ENCODE measurements around the gene BIN1.
A peak's percentile ranks its signal among the peaks of the same experiment; 100 is the strongest.
"Not testable (repeated sequence)": the region's sequence is repeated elsewhere in the genome, so short reads cannot be mapped to it uniquely, and the experiment has no call there.

Gene BIN1

GRCh38 chr2:127138281-127138680 is 31.3 kb upstream of the BIN1 start:
- Mint-ChIP-seq H3K9me3 (no peaks in the 10 kb centered on the region), H3K27ac (no peak overlapping the region), H3K4me1 (no peaks in the 10 kb centered on the region), H3K4me3 (no peak overlapping the region), H3K36me3 (no peaks in the 10 kb centered on the region)
- DNase-seq (ENCODE audit: low spot score in 2 of 2) (no peak), ATAC-seq (no peak)

- no peak overlapping the region for H3K4me3 Mint-ChIP-seq
- ATAC-seq = no peak
- H3K4me1 Mint-ChIP-seq = no peaks in the 10 kb centered on the region
- no peak for DNase-seq (ENCODE audit: low spot score in 2 of 2)
- no peaks in the 10 kb centered on the region for H3K36me3 Mint-ChIP-seq
- no peaks in the 10 kb centered on the region for H3K9me3 Mint-ChIP-seq
- H3K27ac Mint-ChIP-seq = no peak overlapping the region
Observed at GRCh38 chr2:127137741-127138140, 30.8 kb upstream of the BIN1 start.

GRCh38 chr2:127137225-127137624 is 30.3 kb upstream of the BIN1 start:
- ATAC-seq = no peak
- H3K9me3 Mint-ChIP-seq = no peaks in the 10 kb centered on the region
- no peaks in the 10 kb centered on the region for H3K36me3 Mint-ChIP-seq
- no peak overlapping the region for H3K4me3 Mint-ChIP-seq
- H3K27ac Mint-ChIP-seq = no peak overlapping the region
- no peak for DNase-seq (ENCODE audit: low spot score in 2 of 2)
- H3K4me1 Mint-ChIP-seq = no peaks in the 10 kb centered on the region

GRCh38 chr2:127134833-127135830 is 28.2 kb upstream of the BIN1 start:
- H3K4me3 Mint-ChIP-seq = no peak overlapping the region
- ATAC-seq (no peak), DNase-seq (ENCODE audit: low spot score in 2 of 2) (peak in 1 of 2 donors; percentile 4)
- H3K36me3 Mint-ChIP-seq = no peaks in the 10 kb centered on the region
- H3K4me1 Mint-ChIP-seq = no peaks in the 10 kb centered on the region
- peak overlapping the region; percentile 23 for H3K27ac Mint-ChIP-seq
- no peaks in the 10 kb centered on the region for H3K9me3 Mint-ChIP-seq

GRCh38 chr2:127134235-127134634 is 27.3 kb upstream of the BIN1 start:
- Mint-ChIP-seq H3K9me3 (no peaks in the 10 kb centered on the region), H3K4me3 (no peak overlapping the region), H3K36me3 (no peaks in the 10 kb centered on the region), H3K27ac (peak overlapping the region; percentile 23), H3K4me1 (no peaks in the 10 kb centered on the region)
- DNase-seq (ENCODE audit: low spot score in 2 of 2) (no peak), ATAC-seq (no peak)

- Mint-ChIP-seq H3K4me1 (peaks cover under 1% of the 10 kb centered on the region), H3K27ac (no peak overlapping the region), H3K36me3 (no peaks in the 10 kb centered on the region), H3K4me3 (no peak overlapping the region), H3K9me3 (no peaks in the 10 kb centered on the region)
- ATAC-seq = no peak
- peak in 1 of 2 donors; percentile 18 for DNase-seq (ENCODE audit: low spot score in 2 of 2)
Observed at GRCh38 chr2:127133793-127134192, 26.8 kb upstream of the BIN1 start.

- no peaks in the 10 kb centered on the region for H3K36me3 Mint-ChIP-seq
- peaks cover 6% of the 10 kb centered on the region for H3K4me1 Mint-ChIP-seq
- no peak overlapping the region for H3K27ac Mint-ChIP-seq
- DNase-seq (ENCODE audit: low spot score in 2 of 2) (no peak), ATAC-seq (no peak)
- no peaks in the 10 kb centered on the region for H3K9me3 Mint-ChIP-seq
- H3K4me3 Mint-ChIP-seq = no peak overlapping the region
Observed at GRCh38 chr2:127130421-127130820, 23.5 kb upstream of the BIN1 start.

- H3K36me3 Mint-ChIP-seq = no peaks in the 10 kb centered on the region
- H3K4me3 Mint-ChIP-seq = no peak overlapping the region
- H3K27ac Mint-ChIP-seq = no peak overlapping the region
- no peaks in the 10 kb centered on the region for H3K9me3 Mint-ChIP-seq
- ATAC-seq (no peak), DNase-seq (ENCODE audit: low spot score in 2 of 2) (peak in 1 of 2 donors; percentile 30)
- peaks cover 6% of the 10 kb centered on the region for H3K4me1 Mint-ChIP-seq
Observed at GRCh38 chr2:127129937-127130336, 23.0 kb upstream of the BIN1 start.

- Mint-ChIP-seq H3K4me3 (no peak overlapping the region), H3K36me3 (no peaks in the 10 kb centered on the region), H3K9me3 (no peaks in the 10 kb centered on the region), H3K4me1 (peaks cover 6% of the 10 kb centered on the region), H3K27ac (no peak overlapping the region)
- ATAC-seq (peak; percentile 59), DNase-seq (ENCODE audit: low spot score in 2 of 2) (peak in 1 of 2 donors; percentile 40)
Observed at GRCh38 chr2:127128445-127128904, 21.5 kb upstream of the BIN1 start.

- Mint-ChIP-seq H3K4me1 (peaks cover 6% of the 10 kb centered on the region), H3K4me3 (no peak overlapping the region), H3K36me3 (no peaks in the 10 kb centered on the region), H3K27ac (no peak overlapping the region), H3K9me3 (no peaks in the 10 kb centered on the region)
- no peak for DNase-seq (ENCODE audit: low spot score in 2 of 2)
- no peak for ATAC-seq
Observed at GRCh38 chr2:127125821-127126220, 18.9 kb upstream of the BIN1 start.

- ATAC-seq (no peak), DNase-seq (ENCODE audit: low spot score in 2 of 2) (peak in 1 of 2 donors; percentile 41)
- Mint-ChIP-seq H3K27ac (no peak overlapping the region), H3K36me3 (no peaks in the 10 kb centered on the region), H3K4me3 (no peak overlapping the region), H3K9me3 (no peaks in the 10 kb centered on the region), H3K4me1 (peaks cover 6% of the 10 kb centered on the region)
Observed at GRCh38 chr2:127124426-127124825, 17.5 kb upstream of the BIN1 start.

- Mint-ChIP-seq H3K36me3 (no peaks in the 10 kb centered on the region), H3K9me3 (no peaks in the 10 kb centered on the region), H3K27ac (peak overlapping the region; percentile 62), H3K4me1 (no peaks in the 10 kb centered on the region), H3K4me3 (no peak overlapping the region)
- DNase-seq (ENCODE audit: low spot score in 2 of 2) (no peak), ATAC-seq (no peak)
Observed at GRCh38 chr2:127122361-127123027, 15.5 kb upstream of the BIN1 start.

- ATAC-seq = no peak
- Mint-ChIP-seq H3K27ac (peak overlapping the region; percentile 62), H3K9me3 (no peaks in the 10 kb centered on the region), H3K4me1 (no peaks in the 10 kb centered on the region), H3K4me3 (no peak overlapping the region), H3K36me3 (no peaks in the 10 kb centered on the region)
- no peak for DNase-seq (ENCODE audit: low spot score in 2 of 2)
Observed at GRCh38 chr2:127121776-127122176, 14.8 kb upstream of the BIN1 start.

GRCh38 chr2:127121353-127121752 is 14.4 kb upstream of the BIN1 start:
- H3K4me3 Mint-ChIP-seq = no peak overlapping the region
- ATAC-seq (no peak), DNase-seq (ENCODE audit: low spot score in 2 of 2) (no peak)
- no peaks in the 10 kb centered on the region for H3K4me1 Mint-ChIP-seq
- no peaks in the 10 kb centered on the region for H3K9me3 Mint-ChIP-seq
- no peaks in the 10 kb centered on the region for H3K36me3 Mint-ChIP-seq
- no peak overlapping the region for H3K27ac Mint-ChIP-seq

GRCh38 chr2:127120408-127120807 is 13.5 kb upstream of the BIN1 start:
- H3K36me3 Mint-ChIP-seq; H3K4me1 Mint-ChIP-seq; ATAC-seq; H3K4me3 Mint-ChIP-seq; H3K9me3 Mint-ChIP-seq; H3K27ac Mint-ChIP-seq; DNase-seq (ENCODE audit: low spot score in 2 of 2): not testable (repeated sequence)

GRCh38 chr2:127118467-127118866 is 11.5 kb upstream of the BIN1 start:
- H3K9me3 Mint-ChIP-seq = no peaks in the 10 kb centered on the region
- H3K27ac Mint-ChIP-seq = no peak overlapping the region
- no peak overlapping the region for H3K4me3 Mint-ChIP-seq
- DNase-seq (ENCODE audit: low spot score in 2 of 2) (no peak), ATAC-seq (no peak)
- no peaks in the 10 kb centered on the region for H3K4me1 Mint-ChIP-seq
- no peaks in the 10 kb centered on the region for H3K36me3 Mint-ChIP-seq

Measured in stimulated activated effector memory CD8-positive, alpha-beta T cell treated with anti-CD3 and anti-CD28 coated beads, Interleukin-12 subunit alpha, Interleukin-12 subunit beta, amount 100 ng/mL, for 72 hours (primary cell).